ENCODE measurements around the gene LIAS. TPM values are rescaled to one million over a fixed set of nuclear protein-coding genes. Genes with fewer than 3 reads are reported as not detected.

Gene LIAS
- total and polyA plus RNA-seq, 2 of the 13 experiments (the other 11 are each of a cell fraction or from before 2014, with no cell fraction given), result 16.0 to 16.6 TPM

DNA sequence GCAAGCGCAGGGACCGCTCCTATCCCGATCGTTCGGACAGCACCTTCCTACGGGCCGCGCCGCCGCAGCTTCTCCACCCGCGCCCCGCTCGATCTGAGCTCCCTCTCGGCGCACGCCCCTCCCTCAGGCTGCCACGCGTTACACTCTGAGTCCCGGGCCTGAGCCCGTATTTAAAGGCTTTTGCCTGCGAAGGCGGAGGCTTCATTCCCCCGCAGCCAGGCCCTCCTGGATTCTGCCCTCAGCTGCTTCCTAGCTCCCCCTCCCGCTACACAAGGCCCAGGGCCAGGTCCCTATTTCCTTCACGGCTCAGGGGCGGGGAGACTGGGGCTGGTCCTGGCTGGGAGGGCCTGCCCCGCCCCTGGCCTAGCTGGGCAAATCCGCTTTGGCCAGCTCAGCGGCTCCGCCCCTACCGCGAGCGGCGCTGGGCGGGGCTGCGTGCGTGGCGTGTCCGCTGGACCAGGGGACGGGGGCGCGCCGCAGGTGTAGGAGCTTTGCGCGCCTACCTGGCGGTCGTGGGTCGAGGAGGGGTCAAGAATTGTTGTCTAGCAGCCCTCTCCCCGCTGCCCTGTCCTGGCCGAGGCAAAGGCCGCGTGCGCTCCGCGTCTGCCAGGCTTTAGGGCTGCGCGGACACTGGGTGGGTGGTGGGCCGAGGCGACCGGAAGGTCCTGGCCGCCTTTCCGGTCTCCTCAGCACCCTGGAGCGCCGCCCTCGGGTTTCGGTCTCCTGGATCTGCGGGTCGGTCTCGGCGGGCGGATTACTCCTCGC lies 68.6 kb downstream of the LIAS start, which contains the start of gene UGDH (continued):
- TF ChIP-seq ZNF430 (CRISPR knock-in tag; IDR thresholded peaks at IDR 0.05) (peak; percentile 58; the same call in 1 of the 2 replicates), BHLHE40 (IDR thresholded peaks at IDR 0.05; ENCODE audit: low read length) (peak; percentile 56), LCORL (IDR thresholded peaks at IDR 0.05) (no peak), LCORL (CRISPR knock-in tag; IDR thresholded peaks at IDR 0.05) (peak; percentile 69; the same call in 1 of the 2 replicates), SETDB1 (CRISPR knock-in tag; IDR thresholded peaks at IDR 0.05; ENCODE audit: borderline replicate concordance) (no peak), LRRFIP1 (CRISPR knock-in tag; conservative IDR thresholded peaks at IDR 0.05) (no peak), ZNF850 (CRISPR knock-in tag; conservative IDR thresholded peaks at IDR 0.05) (peak; percentile 93; the same call in 1 of the 2 replicates), ZC3H13 (CRISPR knock-in tag; IDR thresholded peaks at IDR 0.05) (peak; percentile 83), ZNF296 (CRISPR knock-in tag; conservative IDR thresholded peaks at IDR 0.05) (peak; percentile 92; the same call in 1 of the 2 replicates), SNAI1 (CRISPR knock-in tag; IDR thresholded peaks at IDR 0.05; ENCODE audit: borderline replicate concordance) (no peak), ZNF512 (CRISPR knock-in tag; IDR thresholded peaks at IDR 0.05) (no peak; the same call in 1 of the 2 replicates), ADNP (CRISPR knock-in tag; IDR thresholded peaks at IDR 0.05) (no peak), MED8 (CRISPR knock-in tag; IDR thresholded peaks at IDR 0.05; ENCODE audit: insufficient replicate concordance) (peak; percentile 94), RFX1 (IDR thresholded peaks at IDR 0.05) (no peak), SYNCRIP (IDR thresholded peaks at IDR 0.05; ENCODE audit: insufficient read depth, low read depth, low read length) (no peak), ZKSCAN8 (CRISPR knock-in tag; IDR thresholded peaks at IDR 0.05; ENCODE audit: borderline replicate concordance) (peak; percentile 83; the same call in 1 of the 2 replicates)
- TF ChIP-seq, protein P1, sequence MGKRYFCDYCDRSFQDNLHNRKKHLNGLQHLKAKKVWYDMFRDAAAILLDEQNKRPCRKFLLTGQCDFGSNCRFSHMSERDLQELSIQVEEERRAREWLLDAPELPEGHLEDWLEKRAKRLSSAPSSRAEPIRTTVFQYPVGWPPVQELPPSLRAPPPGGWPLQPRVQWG (CRISPR knock-in tag; IDR thresholded peaks at IDR 0.05; ENCODE audit: borderline replicate concordance, low read depth), result no peak
- TF ChIP-seq, protein P2, sequence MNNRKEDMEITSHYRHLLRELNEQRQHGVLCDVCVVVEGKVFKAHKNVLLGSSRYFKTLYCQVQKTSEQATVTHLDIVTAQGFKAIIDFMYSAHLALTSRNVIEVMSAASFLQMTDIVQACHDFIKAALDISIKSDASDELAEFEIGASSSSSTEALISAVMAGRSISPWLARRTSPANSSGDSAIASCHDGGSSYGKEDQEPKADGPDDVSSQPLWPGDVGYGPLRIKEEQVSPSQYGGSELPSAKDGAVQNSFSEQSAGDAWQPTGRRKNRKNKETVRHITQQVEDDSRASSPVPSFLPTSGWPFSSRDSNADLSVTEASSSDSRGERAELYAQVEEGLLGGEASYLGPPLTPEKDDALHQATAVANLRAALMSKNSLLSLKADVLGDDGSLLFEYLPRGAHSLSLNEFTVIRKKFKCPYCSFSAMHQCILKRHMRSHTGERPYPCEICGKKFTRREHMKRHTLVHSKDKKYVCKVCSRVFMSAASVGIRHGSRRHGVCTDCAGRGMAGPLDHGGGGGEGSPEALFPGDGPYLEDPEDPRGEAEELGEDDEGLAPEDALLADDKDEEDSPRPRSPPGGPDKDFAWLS (CRISPR knock-in tag; IDR thresholded peaks at IDR 0.05; ENCODE audit: borderline replicate concordance), result no peak
- TF ChIP-seq, protein P3, sequence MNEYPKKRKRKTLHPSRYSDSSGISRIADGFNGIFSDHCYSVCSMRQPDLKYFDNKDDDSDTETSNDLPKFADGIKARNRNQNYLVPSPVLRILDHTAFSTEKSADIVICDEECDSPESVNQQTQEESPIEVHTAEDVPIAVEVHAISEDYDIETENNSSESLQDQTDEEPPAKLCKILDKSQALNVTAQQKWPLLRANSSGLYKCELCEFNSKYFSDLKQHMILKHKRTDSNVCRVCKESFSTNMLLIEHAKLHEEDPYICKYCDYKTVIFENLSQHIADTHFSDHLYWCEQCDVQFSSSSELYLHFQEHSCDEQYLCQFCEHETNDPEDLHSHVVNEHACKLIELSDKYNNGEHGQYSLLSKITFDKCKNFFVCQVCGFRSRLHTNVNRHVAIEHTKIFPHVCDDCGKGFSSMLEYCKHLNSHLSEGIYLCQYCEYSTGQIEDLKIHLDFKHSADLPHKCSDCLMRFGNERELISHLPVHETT (CRISPR knock-in tag; conservative IDR thresholded peaks at IDR 0.05), result peak; percentile 81; the same call in 1 of the 2 replicates
- TF ChIP-seq, protein P4, sequence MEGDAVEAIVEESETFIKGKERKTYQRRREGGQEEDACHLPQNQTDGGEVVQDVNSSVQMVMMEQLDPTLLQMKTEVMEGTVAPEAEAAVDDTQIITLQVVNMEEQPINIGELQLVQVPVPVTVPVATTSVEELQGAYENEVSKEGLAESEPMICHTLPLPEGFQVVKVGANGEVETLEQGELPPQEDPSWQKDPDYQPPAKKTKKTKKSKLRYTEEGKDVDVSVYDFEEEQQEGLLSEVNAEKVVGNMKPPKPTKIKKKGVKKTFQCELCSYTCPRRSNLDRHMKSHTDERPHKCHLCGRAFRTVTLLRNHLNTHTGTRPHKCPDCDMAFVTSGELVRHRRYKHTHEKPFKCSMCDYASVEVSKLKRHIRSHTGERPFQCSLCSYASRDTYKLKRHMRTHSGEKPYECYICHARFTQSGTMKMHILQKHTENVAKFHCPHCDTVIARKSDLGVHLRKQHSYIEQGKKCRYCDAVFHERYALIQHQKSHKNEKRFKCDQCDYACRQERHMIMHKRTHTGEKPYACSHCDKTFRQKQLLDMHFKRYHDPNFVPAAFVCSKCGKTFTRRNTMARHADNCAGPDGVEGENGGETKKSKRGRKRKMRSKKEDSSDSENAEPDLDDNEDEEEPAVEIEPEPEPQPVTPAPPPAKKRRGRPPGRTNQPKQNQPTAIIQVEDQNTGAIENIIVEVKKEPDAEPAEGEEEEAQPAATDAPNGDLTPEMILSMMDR (CRISPR knock-in tag; IDR thresholded peaks at IDR 0.05), result peak; percentile 49

Measured in HepG2 (cell line).